Uterus (tissue), 2 donors: ENCODE measurements around the gene TBC1D3E.
"Not testable (repeated sequence)": the region's sequence is repeated elsewhere in the genome, so short reads cannot be mapped to it uniquely, and the experiment has no call there.

Experiments
- CTCF ChIP-seq, 4 experiments: fragments of 200-600 bp in 2 of 4; fragments of 450-650 bp in 2 of 4; sonication (generic) in 2 of 4; IDR thresholded peaks; one replicate each; pipeline ENCODE4 v1.5.1; 2016 to 2019; ENCODE audit warnings: antibody characterized with exemption in 4 of 4, mild to moderate bottlenecking in 2 of 4, moderate library complexity in 1 of 4
- POLR2A ChIP-seq, 2 donors: fragments of 450-650 bp; IDR thresholded peaks; one replicate each; pipeline ENCODE4 v1.6.1; 2016; ENCODE audit warnings: antibody characterized with exemption in 2 of 2, mild to moderate bottlenecking in 1 of 2, moderate library complexity in 1 of 2

- not testable (repeated sequence) for TF ChIP-seq POLR2A, CTCF (IDR thresholded peaks at IDR 0.05)
Measured at GRCh38 chr17:38094059-38094694, 33.6 kb upstream of the TBC1D3E start.
